Upper lobe of left lung (tissue), 6 donors: ENCODE measurements around the gene LMOD2. TPM values are rescaled to one million over a fixed set of nuclear protein-coding genes. Genes with fewer than 3 reads are reported as not detected.

Experiments used
- ATAC-seq, 2 donors: fragments of 200-7000 bp; cut with Tn5 transposase; one replicate each; pipeline ENCODE4 v1.9.1; 2022; ENCODE audit warnings: mild to moderate bottlenecking in 2 of 2, moderate library complexity in 2 of 2; ENCODE audit not compliant: low FRiP score in 2 of 2
- DNase-seq, 2 donors: peaks; one replicate each; pipeline ENCODE4 v3.0.0-alpha.2; 2019 to 2020
- H3K27ac ChIP-seq, 4 donors: fragments of 200-600 bp; sonication (generic); one replicate each; pipeline ENCODE4 v1.5.1; 2016 to 2019
- H3K27me3 ChIP-seq, 4 donors: fragments of 200-600 bp; sonication (generic); one replicate each; pipeline ENCODE4 v1.5.1; 2017 to 2019
- H3K36me3 ChIP-seq, 4 donors: fragments of 200-600 bp; sonication (generic); one replicate each; pipeline ENCODE4 v1.5.1; 2016 to 2019
- H3K4me1 ChIP-seq, 4 donors: fragments of 200-600 bp; sonication (generic); one replicate each; pipeline ENCODE4 v1.5.1; 2018 to 2019
- H3K4me3 ChIP-seq, 4 donors: fragments of 200-600 bp; sonication (generic); one replicate each; pipeline ENCODE4 v1.5.1; 2017 to 2019; ENCODE audit warnings: mild to moderate bottlenecking in 2 of 4, moderate library complexity in 1 of 4
- H3K9me3 ChIP-seq, 4 donors: fragments of 200-600 bp; sonication (generic); one replicate each; pipeline ENCODE4 v1.5.1; 2018 to 2019
- EP300 ChIP-seq, 4 donors: sonication (generic); formaldehyde crosslinking; IDR thresholded peaks; one replicate each; pipeline ENCODE4 v1.5.1; 2017; ENCODE audit warnings: antibody characterized with exemption in 4 of 4, control low read depth in 2 of 4
- POLR2A ChIP-seq, 4 donors: fragments of 450-650 bp; IDR thresholded peaks; one replicate each; pipeline ENCODE4 v1.5.1; 2016 to 2017; ENCODE audit warnings: antibody characterized with exemption in 4 of 4, mild to moderate bottlenecking in 2 of 4
- POLR2AphosphoS5 ChIP-seq, 2 donors: sonication (generic); formaldehyde crosslinking; IDR thresholded peaks; one replicate each; pipeline ENCODE4 v1.5.1; 2017; ENCODE audit warnings: antibody characterized with exemption in 2 of 2
- WGBS, 2 donors: methylation state at CpG; one replicate each; pipeline ENCODE4 v1.1.5; 2017 to 2018; 5-methylcytosine and 5-hydroxymethylcytosine counted together
- total RNA-seq, 6 donors: library from RNA; depleted of rRNA in 4 of 6; stranded (reverse); fragments of >200 nt in 4 of 6; gene quantifications; one replicate each; pipeline versions ENCODE4 v1.1.0 to v1.2.1, GENCODE V29; 2016 to 2021
- TF ChIP-seq, protein P1 (sequence below), 6 experiments: fragments of 450-650 bp in 4 of 6; fragments of 200-600 bp in 2 of 6; sonication (generic) in 2 of 6; IDR thresholded peaks; one replicate each; pipeline ENCODE4 v1.5.1; 2016 to 2019; ENCODE audit warnings: antibody characterized with exemption in 6 of 6
- donor health status: DM: no; HTN: no; CAD: no; lungs with moderate emphysema.
- donor health status: DM: no; HTN: yes; CAD: no; lungs with severe emphysema.

LMOD2 gene
- total RNA-seq, 6 donors from 2014 or later = not detected

DNA sequence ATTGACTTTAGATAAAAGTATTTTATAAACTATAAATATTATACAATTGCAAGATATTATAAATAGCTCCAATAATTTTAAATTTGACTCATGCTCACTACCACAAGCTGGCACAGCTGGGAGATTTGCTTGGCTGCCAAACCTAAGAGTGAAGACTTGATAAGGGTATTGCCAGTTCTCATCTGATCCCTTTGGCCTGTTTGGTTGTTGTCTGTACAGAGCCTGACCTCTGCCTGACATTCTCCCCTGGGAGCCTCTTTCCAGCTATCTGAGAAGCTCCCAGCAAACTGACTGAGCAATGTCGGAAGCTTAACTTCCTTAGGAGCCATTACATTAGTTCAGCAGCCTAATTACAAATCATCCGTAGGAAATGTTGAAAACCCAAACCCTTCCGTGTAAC, 10.2 kb upstream of the LMOD2 start:
- DNase-seq (no peak), ATAC-seq (no peak)
- Histone ChIP-seq H3K27ac (no peak overlapping the region), H3K9me3 (no peaks in the 10 kb centered on the region), H3K27me3 (no peaks in the 10 kb centered on the region), H3K36me3 (no peaks in the 10 kb centered on the region), H3K4me3 (no peak overlapping the region), H3K4me1 (peaks cover 0 to 4% (median 0%) of the 10 kb centered on the region in 4 donors)
- 69 to 82% methylated on average over 3 of the region's 3 CpGs for WGBS, 2 donors
- TF ChIP-seq EP300 (IDR thresholded peaks at IDR 0.05) (no peak), POLR2AphosphoS5 (IDR thresholded peaks at IDR 0.05) (no peak), POLR2A (IDR thresholded peaks at IDR 0.05) (no peak)
- TF ChIP-seq, protein P1, sequence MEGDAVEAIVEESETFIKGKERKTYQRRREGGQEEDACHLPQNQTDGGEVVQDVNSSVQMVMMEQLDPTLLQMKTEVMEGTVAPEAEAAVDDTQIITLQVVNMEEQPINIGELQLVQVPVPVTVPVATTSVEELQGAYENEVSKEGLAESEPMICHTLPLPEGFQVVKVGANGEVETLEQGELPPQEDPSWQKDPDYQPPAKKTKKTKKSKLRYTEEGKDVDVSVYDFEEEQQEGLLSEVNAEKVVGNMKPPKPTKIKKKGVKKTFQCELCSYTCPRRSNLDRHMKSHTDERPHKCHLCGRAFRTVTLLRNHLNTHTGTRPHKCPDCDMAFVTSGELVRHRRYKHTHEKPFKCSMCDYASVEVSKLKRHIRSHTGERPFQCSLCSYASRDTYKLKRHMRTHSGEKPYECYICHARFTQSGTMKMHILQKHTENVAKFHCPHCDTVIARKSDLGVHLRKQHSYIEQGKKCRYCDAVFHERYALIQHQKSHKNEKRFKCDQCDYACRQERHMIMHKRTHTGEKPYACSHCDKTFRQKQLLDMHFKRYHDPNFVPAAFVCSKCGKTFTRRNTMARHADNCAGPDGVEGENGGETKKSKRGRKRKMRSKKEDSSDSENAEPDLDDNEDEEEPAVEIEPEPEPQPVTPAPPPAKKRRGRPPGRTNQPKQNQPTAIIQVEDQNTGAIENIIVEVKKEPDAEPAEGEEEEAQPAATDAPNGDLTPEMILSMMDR (IDR thresholded peaks at IDR 0.05) = no peak

DNA sequence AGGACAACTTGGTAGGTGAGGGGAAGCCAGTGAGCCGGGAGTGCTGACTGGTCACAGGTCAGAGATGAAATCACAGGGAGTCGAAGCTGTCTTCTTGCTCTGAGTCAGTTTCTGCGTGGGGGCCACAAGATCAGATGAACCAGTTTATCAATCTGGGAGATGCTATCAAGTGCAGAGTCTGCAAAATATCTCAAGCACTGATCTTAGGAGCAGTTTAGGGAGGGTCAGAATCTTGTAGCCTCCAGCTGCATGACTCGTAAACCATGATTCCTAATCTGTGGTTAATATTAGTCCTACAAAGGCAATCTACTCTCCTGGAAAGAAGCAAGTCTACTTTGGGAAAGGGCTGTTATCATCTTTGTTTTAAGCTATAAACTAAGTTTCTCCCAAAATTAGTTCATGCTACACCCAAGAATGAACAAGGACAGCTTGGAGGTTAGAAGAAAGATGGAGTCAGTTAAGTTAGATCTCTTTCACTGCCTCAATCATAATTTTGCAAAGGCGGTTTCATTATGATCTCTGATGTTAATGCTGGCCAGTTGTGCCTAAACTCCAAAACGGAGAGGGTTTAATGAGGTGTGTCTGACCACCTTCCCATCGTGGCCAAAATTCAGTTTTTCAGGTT, 8.4 kb upstream of the LMOD2 start:
- H3K27me3 ChIP-seq = no peaks in the 10 kb centered on the region
- no peak overlapping the region for H3K27ac ChIP-seq
- WGBS, 2 donors = 83 to 92% methylated on average over 7 of the region's 7 CpGs
- peaks cover 0 to 4% (median 0%) of the 10 kb centered on the region in 4 donors for H3K4me1 ChIP-seq
- H3K36me3 ChIP-seq = no peaks in the 10 kb centered on the region
- no peaks in the 10 kb centered on the region for H3K9me3 ChIP-seq
- ATAC-seq (no peak), DNase-seq (no peak)
- no peak overlapping the region for H3K4me3 ChIP-seq
- TF ChIP-seq, protein P1 (IDR thresholded peaks at IDR 0.05) = no peak
- TF ChIP-seq POLR2AphosphoS5 (IDR thresholded peaks at IDR 0.05) (no peak), POLR2A (IDR thresholded peaks at IDR 0.05) (no peak), EP300 (IDR thresholded peaks at IDR 0.05) (no peak)

DNA sequence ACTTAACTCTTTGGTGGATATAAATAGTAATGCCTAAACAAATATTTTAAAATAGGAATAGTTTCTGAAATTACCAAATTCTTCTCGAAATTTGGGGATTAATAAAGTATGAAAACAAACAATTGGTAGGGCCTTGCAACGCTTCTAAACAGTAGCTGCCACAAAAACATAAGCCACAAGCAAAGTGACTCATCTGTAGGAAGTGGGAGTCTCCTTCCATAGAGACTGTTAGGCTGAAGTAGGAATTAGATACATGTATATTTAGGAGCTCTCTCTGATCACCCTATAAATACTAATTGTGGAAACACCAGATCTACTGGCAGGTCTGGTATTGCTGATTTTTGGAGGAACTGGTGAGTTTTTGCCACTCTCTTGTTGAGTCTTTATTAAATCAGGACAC, 5.7 kb upstream of the LMOD2 start:
- Histone ChIP-seq H3K4me3 (no peak overlapping the region), H3K27ac (no peak overlapping the region), H3K4me1 (no peaks in the 10 kb centered on the region), H3K27me3 (no peaks in the 10 kb centered on the region), H3K36me3 (no peaks in the 10 kb centered on the region), H3K9me3 (no peaks in the 10 kb centered on the region)
- ATAC-seq (no peak), DNase-seq (no peak)
- WGBS, 2 donors = 75 to 90% methylated on average over 2 of the region's 2 CpGs
- TF ChIP-seq, protein P1 (IDR thresholded peaks at IDR 0.05) = no peak
- no peak for TF ChIP-seq POLR2A (IDR thresholded peaks at IDR 0.05)
- no peak for TF ChIP-seq EP300 (IDR thresholded peaks at IDR 0.05)
- no peak for TF ChIP-seq POLR2AphosphoS5 (IDR thresholded peaks at IDR 0.05)

DNA sequence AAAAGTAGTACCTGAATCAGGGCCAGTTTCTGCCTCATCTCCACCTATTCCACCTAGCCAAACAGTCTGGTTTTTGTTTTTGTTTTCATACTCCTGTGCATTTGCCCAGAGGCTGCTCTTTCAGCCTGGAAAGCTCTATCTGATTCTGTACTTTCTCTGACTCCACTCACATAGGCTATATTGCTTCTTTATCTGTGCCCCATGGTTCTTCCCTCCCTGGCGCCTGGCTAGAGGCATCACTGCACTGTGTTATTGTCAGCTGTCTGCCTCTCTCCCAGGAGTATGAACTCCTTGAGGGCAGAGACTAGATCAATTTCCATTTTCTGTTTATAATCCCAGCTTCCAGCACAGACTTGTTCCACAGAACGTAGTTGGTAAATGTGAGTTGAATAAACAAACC, 5.1 kb upstream of the LMOD2 start:
- no peak for TF ChIP-seq POLR2AphosphoS5 (IDR thresholded peaks at IDR 0.05)
- TF ChIP-seq POLR2A (IDR thresholded peaks at IDR 0.05) = no peak
- TF ChIP-seq, protein P1 (IDR thresholded peaks at IDR 0.05) = no peak
- TF ChIP-seq EP300 (IDR thresholded peaks at IDR 0.05) = no peak
- Histone ChIP-seq H3K9me3 (no peaks in the 10 kb centered on the region), H3K27me3 (no peaks in the 10 kb centered on the region), H3K4me1 (no peaks in the 10 kb centered on the region), H3K36me3 (no peaks in the 10 kb centered on the region), H3K27ac (no peak overlapping the region), H3K4me3 (no peak overlapping the region)
- ATAC-seq (no peak), DNase-seq (no peak)
- 61 to 82% methylated on average over 2 of the region's 2 CpGs for WGBS, 2 donors

DNA sequence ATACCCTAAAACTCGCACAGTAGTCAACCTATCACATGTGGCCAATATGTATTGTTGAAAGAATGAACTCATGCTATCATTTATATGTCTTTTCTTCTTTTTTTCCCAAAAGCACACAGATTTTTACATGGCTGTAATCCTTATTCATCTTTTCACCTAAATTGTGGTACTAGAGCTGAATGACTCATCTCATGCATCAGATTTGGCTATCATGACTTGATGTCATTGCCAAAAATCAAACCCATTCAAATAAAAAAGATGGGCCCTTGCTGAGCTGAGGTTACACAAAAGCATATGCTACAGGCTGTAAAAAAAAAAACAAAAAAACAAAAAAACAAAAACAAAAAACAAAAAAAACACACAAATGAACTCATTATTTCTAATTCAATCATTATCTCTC, 3.3 kb upstream of the LMOD2 start:
- H3K4me1 ChIP-seq = no peaks in the 10 kb centered on the region
- TF ChIP-seq, protein P1 (IDR thresholded peaks at IDR 0.05) = no peak
- TF ChIP-seq POLR2AphosphoS5 (IDR thresholded peaks at IDR 0.05) = no peak
- no peak for TF ChIP-seq EP300 (IDR thresholded peaks at IDR 0.05)
- TF ChIP-seq POLR2A (IDR thresholded peaks at IDR 0.05) = no peak
- no peak for ATAC-seq
- H3K36me3 ChIP-seq = no peaks in the 10 kb centered on the region
- no peak overlapping the region for H3K4me3 ChIP-seq
- DNase-seq = no peak
- WGBS, 2 donors = 96 to 98% methylated on average over 1 of the region's 1 CpG
- H3K9me3 ChIP-seq = no peaks in the 10 kb centered on the region
- H3K27me3 ChIP-seq = no peaks in the 10 kb centered on the region
- H3K27ac ChIP-seq = no peak overlapping the region
